Upper lobe of left lung (tissue), 6 donors: ENCODE measurements around the gene ERICH6B. TPM values are rescaled to one million over a fixed set of nuclear protein-coding genes. Genes with fewer than 3 reads are reported as not detected.

Experiments
- ATAC-seq, 2 donors: fragments of 200-7000 bp; cut with Tn5 transposase; one replicate each; pipeline ENCODE4 v1.9.1; 2022; ENCODE audit warnings: mild to moderate bottlenecking in 2 of 2, moderate library complexity in 2 of 2; ENCODE audit not compliant: low FRiP score in 2 of 2
- DNase-seq, 2 donors: peaks; one replicate each; pipeline ENCODE4 v3.0.0-alpha.2; 2019 to 2020
- H3K27ac ChIP-seq, 4 donors: fragments of 200-600 bp; sonication (generic); one replicate each; pipeline ENCODE4 v1.5.1; 2016 to 2019
- H3K27me3 ChIP-seq, 4 donors: fragments of 200-600 bp; sonication (generic); one replicate each; pipeline ENCODE4 v1.5.1; 2017 to 2019
- H3K36me3 ChIP-seq, 4 donors: fragments of 200-600 bp; sonication (generic); one replicate each; pipeline ENCODE4 v1.5.1; 2016 to 2019
- H3K4me1 ChIP-seq, 4 donors: fragments of 200-600 bp; sonication (generic); one replicate each; pipeline ENCODE4 v1.5.1; 2018 to 2019
- H3K4me3 ChIP-seq, 4 donors: fragments of 200-600 bp; sonication (generic); one replicate each; pipeline ENCODE4 v1.5.1; 2017 to 2019; ENCODE audit warnings: mild to moderate bottlenecking in 2 of 4, moderate library complexity in 1 of 4
- H3K9me3 ChIP-seq, 4 donors: fragments of 200-600 bp; sonication (generic); one replicate each; pipeline ENCODE4 v1.5.1; 2018 to 2019
- CTCF ChIP-seq, 6 experiments: fragments of 450-650 bp in 4 of 6; fragments of 200-600 bp in 2 of 6; sonication (generic) in 2 of 6; IDR thresholded peaks; one replicate each; pipeline ENCODE4 v1.5.1; 2016 to 2019; ENCODE audit warnings: antibody characterized with exemption in 6 of 6
- EP300 ChIP-seq, 4 donors: sonication (generic); formaldehyde crosslinking; IDR thresholded peaks; one replicate each; pipeline ENCODE4 v1.5.1; 2017; ENCODE audit warnings: antibody characterized with exemption in 4 of 4, control low read depth in 2 of 4
- POLR2A ChIP-seq, 4 donors: fragments of 450-650 bp; IDR thresholded peaks; one replicate each; pipeline ENCODE4 v1.5.1; 2016 to 2017; ENCODE audit warnings: antibody characterized with exemption in 4 of 4, mild to moderate bottlenecking in 2 of 4
- POLR2AphosphoS5 ChIP-seq, 2 donors: sonication (generic); formaldehyde crosslinking; IDR thresholded peaks; one replicate each; pipeline ENCODE4 v1.5.1; 2017; ENCODE audit warnings: antibody characterized with exemption in 2 of 2
- WGBS, 2 donors: methylation state at CpG; one replicate each; pipeline ENCODE4 v1.1.5; 2017 to 2018; 5-methylcytosine and 5-hydroxymethylcytosine counted together
- total RNA-seq, 6 donors: library from RNA; depleted of rRNA in 4 of 6; stranded (reverse); fragments of >200 nt in 4 of 6; gene quantifications; one replicate each; pipeline versions ENCODE4 v1.1.0 to v1.2.1, GENCODE V29; 2016 to 2021
- donor health status: DM: no; HTN: no; CAD: no; lungs with moderate emphysema.
- donor health status: DM: no; HTN: yes; CAD: no; lungs with severe emphysema.

The ERICH6B gene
- total RNA-seq, 6 donors from 2014 or later, result not detected

- Histone ChIP-seq H3K4me3 (no peak overlapping the region), H3K27me3 (no peaks in the 10 kb centered on the region), H3K4me1 (no peaks in the 10 kb centered on the region), H3K9me3 (no peaks in the 10 kb centered on the region), H3K27ac (no peak overlapping the region), H3K36me3 (no peaks in the 10 kb centered on the region)
- ATAC-seq, result no peak
- DNase-seq, result no peak
- TF ChIP-seq CTCF (IDR thresholded peaks at IDR 0.05), result no peak
- TF ChIP-seq POLR2AphosphoS5 (IDR thresholded peaks at IDR 0.05), result no peak
- no peak for TF ChIP-seq EP300 (IDR thresholded peaks at IDR 0.05)
- TF ChIP-seq POLR2A (IDR thresholded peaks at IDR 0.05), result no peak
- WGBS, 2 donors, result 81 to 83% methylated on average over 2 of the region's 2 CpGs
These were observed 13.9 kb downstream of the ERICH6B start for GRCh38 chr13:45601680-45602079.

GRCh38 chr13:45598597-45598996 is 16.9 kb downstream of the ERICH6B start:
- no peak overlapping the region for H3K4me3 ChIP-seq
- no peaks in the 10 kb centered on the region for H3K9me3 ChIP-seq
- ATAC-seq (no peak), DNase-seq (no peak)
- 88 to 100% methylated on average over 1 to 4 of the region's 4 CpGs for WGBS, 2 donors
- no peaks in the 10 kb centered on the region for H3K36me3 ChIP-seq
- no peaks in the 10 kb centered on the region for H3K4me1 ChIP-seq
- H3K27ac ChIP-seq, result no peak overlapping the region
- H3K27me3 ChIP-seq, result no peaks in the 10 kb centered on the region
- TF ChIP-seq POLR2A (IDR thresholded peaks at IDR 0.05) (no peak), POLR2AphosphoS5 (IDR thresholded peaks at IDR 0.05) (no peak), CTCF (IDR thresholded peaks at IDR 0.05) (no peak), EP300 (IDR thresholded peaks at IDR 0.05) (no peak)

- 85 to 86% methylated on average over 2 of the region's 2 CpGs for WGBS, 2 donors
- ATAC-seq (no peak), DNase-seq (no peak)
- Histone ChIP-seq H3K9me3 (no peaks in the 10 kb centered on the region), H3K4me3 (no peak overlapping the region), H3K27me3 (no peaks in the 10 kb centered on the region), H3K27ac (no peak overlapping the region), H3K4me1 (no peaks in the 10 kb centered on the region), H3K36me3 (no peaks in the 10 kb centered on the region)
- TF ChIP-seq POLR2A (IDR thresholded peaks at IDR 0.05), result no peak
- TF ChIP-seq CTCF (IDR thresholded peaks at IDR 0.05), result no peak
- TF ChIP-seq EP300 (IDR thresholded peaks at IDR 0.05), result no peak
- TF ChIP-seq POLR2AphosphoS5 (IDR thresholded peaks at IDR 0.05), result no peak
These were observed 18.6 kb downstream of the ERICH6B start for GRCh38 chr13:45596800-45597475.

- 37 to 47% methylated on average over 2 of the region's 2 CpGs for WGBS, 2 donors
- Histone ChIP-seq H3K4me1 (no peaks in the 10 kb centered on the region), H3K27me3 (no peaks in the 10 kb centered on the region), H3K9me3 (no peaks in the 10 kb centered on the region), H3K4me3 (no peak overlapping the region), H3K27ac (no peak overlapping the region), H3K36me3 (no peaks in the 10 kb centered on the region)
- TF ChIP-seq CTCF (IDR thresholded peaks at IDR 0.05), result no peak
- no peak for DNase-seq
- no peak for ATAC-seq
These were observed 19.6 kb downstream of the ERICH6B start for GRCh38 chr13:45595965-45596364.

GRCh38 chr13:45594764-45595163 is 20.8 kb downstream of the ERICH6B start:
- DNase-seq, result no peak
- Histone ChIP-seq H3K27ac (no peak overlapping the region), H3K27me3 (no peaks in the 10 kb centered on the region), H3K4me1 (no peaks in the 10 kb centered on the region), H3K9me3 (no peaks in the 10 kb centered on the region), H3K36me3 (no peaks in the 10 kb centered on the region), H3K4me3 (no peak overlapping the region)
- 45 to 56% methylated on average over 3 of the region's 3 CpGs for WGBS, 2 donors
- no peak for ATAC-seq
- no peak for TF ChIP-seq POLR2AphosphoS5 (IDR thresholded peaks at IDR 0.05)
- no peak for TF ChIP-seq POLR2A (IDR thresholded peaks at IDR 0.05)
- TF ChIP-seq CTCF (IDR thresholded peaks at IDR 0.05), result no peak
- no peak for TF ChIP-seq EP300 (IDR thresholded peaks at IDR 0.05)
